Right lobe of liver (tissue), 4 donors: ENCODE data around the gene NTMT1.

Experiments used
- POLR2A ChIP-seq: fragments of 450-650 bp; IDR thresholded peaks from one replicate; pipeline ENCODE4 v1.6.1; 2017; ENCODE audit warnings: antibody characterized with exemption, mild to moderate bottlenecking
- TF ChIP-seq, protein P1 (sequence below), 4 donors: fragments of 200-600 bp in 3 of 4; fragments of 450-650 bp in 1 of 4; IDR thresholded peaks; one replicate each; pipeline versions ENCODE4 v1.5.1 to v1.8.0; 2016 to 2022; ENCODE audit warnings: antibody characterized with exemption in 4 of 4, mild to moderate bottlenecking in 2 of 4
- donor health status: DM: no; HTN: no; CAD: no.
- donor health status: DM: no; HTN: no; CAD: no.
- donor health status: DM: no; HTN: yes; CAD: no.

DNA sequence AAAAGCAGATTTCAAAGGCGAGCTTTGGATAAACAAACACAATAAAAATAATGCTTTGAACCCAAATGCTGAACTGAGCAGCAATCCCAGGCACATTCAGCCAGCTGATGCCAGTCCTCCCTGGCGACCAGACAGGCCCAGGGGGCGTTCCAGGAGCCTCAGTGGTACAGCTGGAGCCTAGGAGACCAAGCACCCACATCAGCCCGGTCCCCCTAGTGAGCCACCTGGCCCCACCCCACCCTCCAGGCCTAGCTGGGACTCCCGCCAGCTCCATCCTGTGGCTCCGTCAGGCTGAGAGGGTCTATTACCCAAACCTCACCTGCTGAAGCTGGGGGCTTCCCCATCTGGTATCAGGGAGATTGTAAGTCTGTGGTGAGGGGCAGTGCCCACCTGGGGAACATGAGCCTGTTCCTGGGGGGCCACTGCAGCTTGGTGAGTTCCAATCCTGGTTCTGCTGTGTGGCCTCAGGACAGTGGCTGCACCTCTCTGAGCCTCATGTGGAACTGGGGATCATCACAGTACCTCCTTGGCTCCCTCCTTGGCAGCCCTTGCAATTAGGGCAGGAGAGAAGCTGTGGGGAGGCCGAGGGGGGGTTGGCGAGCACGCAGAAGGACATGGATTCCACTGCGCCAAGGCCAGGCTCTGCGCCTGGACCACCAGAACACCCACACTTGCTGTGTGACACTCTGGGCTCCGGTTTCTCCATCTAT lies 21.8 kb upstream of the NTMT1 start:
- TF ChIP-seq, protein P1, sequence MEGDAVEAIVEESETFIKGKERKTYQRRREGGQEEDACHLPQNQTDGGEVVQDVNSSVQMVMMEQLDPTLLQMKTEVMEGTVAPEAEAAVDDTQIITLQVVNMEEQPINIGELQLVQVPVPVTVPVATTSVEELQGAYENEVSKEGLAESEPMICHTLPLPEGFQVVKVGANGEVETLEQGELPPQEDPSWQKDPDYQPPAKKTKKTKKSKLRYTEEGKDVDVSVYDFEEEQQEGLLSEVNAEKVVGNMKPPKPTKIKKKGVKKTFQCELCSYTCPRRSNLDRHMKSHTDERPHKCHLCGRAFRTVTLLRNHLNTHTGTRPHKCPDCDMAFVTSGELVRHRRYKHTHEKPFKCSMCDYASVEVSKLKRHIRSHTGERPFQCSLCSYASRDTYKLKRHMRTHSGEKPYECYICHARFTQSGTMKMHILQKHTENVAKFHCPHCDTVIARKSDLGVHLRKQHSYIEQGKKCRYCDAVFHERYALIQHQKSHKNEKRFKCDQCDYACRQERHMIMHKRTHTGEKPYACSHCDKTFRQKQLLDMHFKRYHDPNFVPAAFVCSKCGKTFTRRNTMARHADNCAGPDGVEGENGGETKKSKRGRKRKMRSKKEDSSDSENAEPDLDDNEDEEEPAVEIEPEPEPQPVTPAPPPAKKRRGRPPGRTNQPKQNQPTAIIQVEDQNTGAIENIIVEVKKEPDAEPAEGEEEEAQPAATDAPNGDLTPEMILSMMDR (IDR thresholded peaks at IDR 0.05) = no peak
- TF ChIP-seq POLR2A = no peak
